GM23248 (cell line): ENCODE data around the gene IL1A. TPM values are rescaled to one million over a fixed set of nuclear protein-coding genes. Genes with fewer than 3 reads are reported as not detected.

Experiments used
- DNase-seq: peaks from one replicate; pipeline ENCODE4 v3.0.0-alpha.2; 2015
- H2AFZ ChIP-seq: fragments of 200-600 bp; sonication (generic); 2 replicates; pipeline ENCODE4 v1.6.1; 2016; ENCODE audit warnings: antibody characterized with exemption
- H3F3A ChIP-seq: fragments of 200-600 bp; sonication (generic); 2 replicates; pipeline ENCODE4 v1.6.1; 2016; ENCODE audit warnings: mild to moderate bottlenecking, antibody characterized with exemption, mixed run types; ENCODE audit not compliant: insufficient read depth
- H3K27ac ChIP-seq: fragments of 200-600 bp; sonication (generic); 2 replicates; pipeline ENCODE4 v1.5.1; 2016; ENCODE audit warnings: mild to moderate bottlenecking
- H3K27me3 ChIP-seq: fragments of 200-600 bp; sonication (generic); replicated peaks from 2 replicates; pipeline ENCODE4 v1.6.1; 2016; ENCODE audit warnings: mild to moderate bottlenecking; ENCODE audit not compliant: insufficient read depth
- H3K36me3 ChIP-seq: fragments of 200-600 bp; sonication (generic); 2 replicates; pipeline ENCODE4 v1.6.1; 2016; ENCODE audit warnings: low read depth, mild to moderate bottlenecking
- H3K4me1 ChIP-seq: fragments of 200-600 bp; sonication (generic); 2 replicates; pipeline ENCODE4 v1.6.1; 2016; ENCODE audit warnings: mild to moderate bottlenecking; ENCODE audit not compliant: insufficient read depth
- H3K4me2 ChIP-seq: fragments of 200-600 bp; sonication (generic); one replicate; pipeline ENCODE4 v1.6.1; 2016; ENCODE audit warnings: mild to moderate bottlenecking; ENCODE audit not compliant: unreplicated experiment
- H3K4me3 ChIP-seq: fragments of 200-600 bp; sonication (generic); 2 replicates; pipeline ENCODE4 v1.5.1; 2016; ENCODE audit warnings: mild to moderate bottlenecking
- H3K79me2 ChIP-seq: fragments of 200-600 bp; sonication (generic); 2 replicates; pipeline ENCODE4 v1.6.1; 2016; ENCODE audit warnings: mild to moderate bottlenecking; ENCODE audit not compliant: insufficient read depth
- H3K9ac ChIP-seq: fragments of 200-600 bp; sonication (generic); 2 replicates; pipeline ENCODE4 v1.6.1; 2016; ENCODE audit warnings: mild to moderate bottlenecking
- H3K9me2 ChIP-seq: fragments of 200-600 bp; sonication (generic); 2 replicates; pipeline ENCODE4 v1.6.1; 2016; ENCODE audit warnings: mixed run types, mild to moderate bottlenecking, moderate library complexity; ENCODE audit not compliant: insufficient read depth
- H3K9me3 ChIP-seq: fragments of 200-600 bp; sonication (generic); one replicate; pipeline ENCODE4 v1.6.1; 2017; ENCODE audit warnings: low read depth
- H4K20me1 ChIP-seq: fragments of 200-600 bp; sonication (generic); 2 replicates; pipeline ENCODE4 v1.6.0; 2016; ENCODE audit not compliant: insufficient read depth
- EZH2 ChIP-seq: fragments of 200-600 bp; sonication (generic); IDR thresholded peaks from 2 replicates; pipeline ENCODE4 v1.6.1; 2018; ENCODE audit warnings: antibody characterized with exemption, mild to moderate bottlenecking; ENCODE audit not compliant: insufficient read depth, poor library complexity, severe bottlenecking
- EZH2phosphoT487 ChIP-seq: fragments of 200-600 bp; sonication (generic); IDR thresholded peaks from 2 replicates; pipeline ENCODE4 v1.6.1; 2018; ENCODE audit warnings: antibody characterized with exemption, moderate library complexity, mild to moderate bottlenecking, low read depth; ENCODE audit not compliant: insufficient read depth
- WGBS, 2 experiments: methylation state at CpG; one replicate each; pipeline ENCODE4 v1.1.6; 2015 to 2017; ENCODE audit warnings: low lambda C conversion rate in 2 of 2, low coverage in 1 of 2; ENCODE audit errors: missing lambda C conversion rate in 2 of 2; 5-methylcytosine and 5-hydroxymethylcytosine counted together
- in situ Hi-C: fragments of 300-500 bp; cut with MboI; formaldehyde crosslinking; loops from 2 replicates; pipeline ENCODE4 v1.15.0; 2020
- polyA plus RNA-seq: library from polyadenylated mRNA; unstranded; fragments of >200 nt; fragmentation: Nextera tagmentation; extraction: Ambion mirVana; gene quantifications from 2 replicates; pipeline ENCODE4 v1.2.1, GENCODE V29; 2016
- total RNA-seq: library from RNA; depleted of rRNA; stranded (reverse); fragments of >200 nt; shearing (Covaris generic); gene quantifications from 2 replicates; pipeline ENCODE4 v1.2.3, GENCODE V29; 2014

The IL1A gene
- total and polyA plus RNA-seq, 2 experiments from 2014 or later, result 0.54 TPM; not detected in 1

GRCh38 chr2:112829101-112829960 lies 45.0 kb upstream of the IL1A start:
- Histone ChIP-seq H3K9me3 (no peaks in the 10 kb centered on the region), H3K4me3 (no peak overlapping the region), H3F3A (peaks cover 11% of the 10 kb centered on the region), H3K79me2 (no peaks in the 10 kb centered on the region), H4K20me1 (no peaks in the 10 kb centered on the region), H3K27ac (no peak overlapping the region), H3K27me3 (no peaks in the 10 kb centered on the region), H2AFZ (no peak overlapping the region), H3K4me2 (no peak overlapping the region), H3K9ac (no peak overlapping the region), H3K36me3 (no peaks in the 10 kb centered on the region), H3K4me1 (peaks cover 10% of the 10 kb centered on the region), H3K9me2 (no peaks in the 10 kb centered on the region)
- 44 to 52% methylated on average over 5 of the region's 5 CpGs for WGBS, 2 experiments
- no peak for TF ChIP-seq EZH2phosphoT487
- TF ChIP-seq EZH2, result no peak
- no peak for DNase-seq
- in situ Hi-C loops, result no loop called here

GRCh38 chr2:112828251-112828691 lies 44.0 kb upstream of the IL1A start:
- TF ChIP-seq EZH2, result no peak
- no peak for TF ChIP-seq EZH2phosphoT487
- Histone ChIP-seq H3K9ac (no peak overlapping the region), H3K9me2 (no peaks in the 10 kb centered on the region), H3K4me3 (no peak overlapping the region), H3K27me3 (no peaks in the 10 kb centered on the region), H3K4me2 (no peak overlapping the region), H3K36me3 (no peaks in the 10 kb centered on the region), H4K20me1 (no peaks in the 10 kb centered on the region), H3K9me3 (no peaks in the 10 kb centered on the region), H3K4me1 (peaks cover 8% of the 10 kb centered on the region), H3F3A (peaks cover 16% of the 10 kb centered on the region), H3K79me2 (no peaks in the 10 kb centered on the region), H3K27ac (no peak overlapping the region), H2AFZ (no peak overlapping the region)
- in situ Hi-C loops, result no loop called here
- whole genome bisulfite sequencing, 2 experiments, result 81 to 84% methylated on average over 3 of the region's 3 CpGs
- no peak for DNase-seq

DNA sequence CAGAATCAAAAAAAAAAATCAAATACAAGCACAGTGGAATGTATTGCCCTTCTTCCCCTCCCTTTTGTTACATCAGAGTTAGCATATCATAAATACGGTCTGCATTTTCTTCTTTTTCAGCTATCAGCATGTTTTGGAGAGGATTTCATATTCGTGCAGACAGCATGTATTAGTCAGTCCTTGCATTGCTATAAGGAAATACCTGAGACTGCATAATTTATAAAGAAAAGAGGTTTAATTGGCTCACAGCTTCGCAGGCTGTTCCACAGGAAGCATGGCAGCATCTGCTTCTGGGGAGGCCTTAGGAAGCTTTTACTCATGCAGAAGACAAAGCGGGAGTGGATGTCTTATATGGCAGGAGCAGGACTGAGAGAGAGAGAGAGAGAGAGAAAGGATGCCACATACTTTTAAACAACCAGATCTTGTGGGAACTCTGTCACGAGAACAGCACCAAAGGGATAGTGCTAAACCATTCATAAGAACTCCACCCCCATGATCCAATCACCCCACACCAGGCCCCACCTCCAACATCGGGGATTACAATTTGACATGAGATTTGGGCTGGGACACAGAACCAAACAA lies 43.4 kb upstream of the IL1A start:
- in situ Hi-C loops, result no loop called here
- TF ChIP-seq EZH2phosphoT487 (no peak), EZH2 (no peak)
- 43 to 52% methylated on average over 6 of the region's 6 CpGs for WGBS, 2 experiments
- no peaks in the 10 kb centered on the region for H3K79me2 ChIP-seq
- DNase-seq, result no peak
- no peak overlapping the region for H3K9ac ChIP-seq
- no peaks in the 10 kb centered on the region for H3K36me3 ChIP-seq
- H3K4me1 ChIP-seq, result peaks cover 8% of the 10 kb centered on the region
- H3K27me3 ChIP-seq, result no peaks in the 10 kb centered on the region
- H3K27ac ChIP-seq, result no peak overlapping the region
- H4K20me1 ChIP-seq, result no peaks in the 10 kb centered on the region
- peaks cover 16% of the 10 kb centered on the region for H3F3A ChIP-seq
- H2AFZ ChIP-seq, result no peak overlapping the region
- no peak overlapping the region for H3K4me2 ChIP-seq
- no peaks in the 10 kb centered on the region for H3K9me3 ChIP-seq
- H3K4me3 ChIP-seq, result no peak overlapping the region
- no peaks in the 10 kb centered on the region for H3K9me2 ChIP-seq

- Histone ChIP-seq H3K4me1 (peaks cover 8% of the 10 kb centered on the region), H2AFZ (no peak overlapping the region), H3K36me3 (no peaks in the 10 kb centered on the region), H4K20me1 (no peaks in the 10 kb centered on the region), H3K79me2 (no peaks in the 10 kb centered on the region), H3K9ac (no peak overlapping the region), H3K9me3 (no peaks in the 10 kb centered on the region), H3K4me3 (no peak overlapping the region), H3K9me2 (no peaks in the 10 kb centered on the region), H3F3A (peaks cover 16% of the 10 kb centered on the region), H3K27me3 (no peaks in the 10 kb centered on the region), H3K27ac (no peak overlapping the region), H3K4me2 (no peak overlapping the region)
- no peak for DNase-seq
- WGBS, 2 experiments, result 62% methylated on average over 3 of the region's 3 CpGs
- no peak for TF ChIP-seq EZH2
- no peak for TF ChIP-seq EZH2phosphoT487
- in situ Hi-C loops, result no loop called here
Measured at GRCh38 chr2:112827009-112827408, 42.7 kb upstream of the IL1A start.
